ENCODE results near the gene RNF146. TPM values are rescaled to one million over a fixed set of nuclear protein-coding genes. Genes with fewer than 3 reads are reported as not detected.

Gene RNF146
- total and polyA plus RNA-seq, 2 of the 13 experiments (the other 11 are each of a cell fraction or from before 2014, with no cell fraction given), result 18.8 to 27.6 TPM

DNA sequence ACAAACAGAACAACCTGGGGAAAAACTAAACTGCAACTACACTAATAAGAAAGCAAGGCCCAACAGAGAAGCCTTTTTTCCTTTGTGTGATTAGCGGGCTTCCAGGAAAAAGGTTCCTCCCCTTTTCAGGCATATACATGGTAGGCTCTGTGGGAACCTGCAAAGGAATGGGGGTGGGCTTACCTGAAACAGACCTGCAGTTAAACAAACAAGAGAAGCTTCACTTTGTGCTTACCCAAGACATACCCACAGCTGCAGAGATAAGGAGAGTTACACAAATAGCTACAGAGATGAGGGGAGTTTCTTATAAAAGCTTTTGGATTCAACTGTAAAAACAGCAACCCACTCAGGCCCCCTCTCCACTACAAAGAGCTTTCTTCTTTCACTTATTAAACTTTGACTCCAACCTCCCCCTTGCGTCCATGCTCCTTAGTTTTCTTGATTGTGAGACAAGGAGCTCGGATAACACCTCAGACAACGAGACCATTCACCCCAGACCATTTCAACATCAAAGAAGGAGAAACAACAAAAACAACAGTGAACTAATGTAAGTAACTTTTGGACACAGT lies 30.9 kb downstream of the RNF146 start (continued):
- TF ChIP-seq IKZF4 (CRISPR knock-in tag; IDR thresholded peaks at IDR 0.05; ENCODE audit: borderline replicate concordance, low read depth, not compliant biosample characterization) (no peak), MED13 (CRISPR knock-in tag; IDR thresholded peaks at IDR 0.05) (no peak), NCOA1 (CRISPR knock-in tag; IDR thresholded peaks at IDR 0.05) (no peak), FLYWCH1 (CRISPR knock-in tag; IDR thresholded peaks at IDR 0.05) (no peak), ZNF883 (CRISPR knock-in tag; IDR thresholded peaks at IDR 0.05; ENCODE audit: not compliant biosample characterization) (no peak), ZNF460 (CRISPR knock-in tag; IDR thresholded peaks at IDR 0.05; ENCODE audit: borderline replicate concordance) (no peak), GATA4 (IDR thresholded peaks at IDR 0.05; ENCODE audit: borderline replicate concordance, low read depth) (0 out of 2 replicates have a peak, but pooled peaks have one; percentile 26), SPEN (CRISPR knock-in tag; IDR thresholded peaks at IDR 0.05; ENCODE audit: low read depth) (no peak), ELF4 (CRISPR knock-in tag; IDR thresholded peaks at IDR 0.05; ENCODE audit: borderline replicate concordance) (no peak), ZNF260 (CRISPR knock-in tag; IDR thresholded peaks at IDR 0.05; ENCODE audit: borderline replicate concordance, low read depth) (no peak), SP4 (CRISPR knock-in tag; IDR thresholded peaks at IDR 0.05) (no peak), ZFAT (CRISPR knock-in tag; conservative IDR thresholded peaks at IDR 0.05) (no peak), SRSF4 (IDR thresholded peaks at IDR 0.05; ENCODE audit: low read depth, low read length, poor library complexity, severe bottlenecking) (no peak), ZNF720 (CRISPR knock-in tag; IDR thresholded peaks at IDR 0.05) (no peak), ZNF816 (CRISPR knock-in tag; IDR thresholded peaks at IDR 0.05; ENCODE audit: borderline replicate concordance) (no peak), SOX6 (IDR thresholded peaks at IDR 0.05) (no peak), SOX6 (CRISPR knock-in tag; IDR thresholded peaks at IDR 0.05) (peak; percentile 75), ZNF354B (CRISPR knock-in tag; IDR thresholded peaks at IDR 0.05) (no peak), ZSCAN21 (CRISPR knock-in tag; IDR thresholded peaks at IDR 0.05; ENCODE audit: borderline replicate concordance) (no peak), SMAD3 (CRISPR knock-in tag; IDR thresholded peaks at IDR 0.05) (no peak)
- TF ChIP-seq, protein P1, sequence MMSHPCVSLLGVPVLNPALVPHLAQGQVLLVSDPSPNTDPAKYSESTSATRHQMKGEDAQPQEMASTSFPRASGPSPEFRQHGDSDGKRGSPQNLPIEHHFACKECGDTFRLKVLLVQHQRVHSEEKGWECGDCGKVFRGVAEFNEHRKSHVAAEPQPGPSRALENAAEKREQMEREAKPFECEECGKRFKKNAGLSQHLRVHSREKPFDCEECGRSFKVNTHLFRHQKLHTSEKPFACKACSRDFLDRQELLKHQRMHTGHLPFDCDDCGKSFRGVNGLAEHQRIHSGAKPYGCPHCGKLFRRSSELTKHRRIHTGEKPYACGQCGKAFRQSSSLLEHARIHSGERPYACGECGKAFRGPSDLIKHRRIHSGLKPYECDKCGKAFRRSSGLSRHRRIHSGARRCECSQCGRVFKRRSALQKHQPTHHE (CRISPR knock-in tag; IDR thresholded peaks at IDR 0.05; ENCODE audit: borderline replicate concordance), result no peak
- TF ChIP-seq, protein P2, sequence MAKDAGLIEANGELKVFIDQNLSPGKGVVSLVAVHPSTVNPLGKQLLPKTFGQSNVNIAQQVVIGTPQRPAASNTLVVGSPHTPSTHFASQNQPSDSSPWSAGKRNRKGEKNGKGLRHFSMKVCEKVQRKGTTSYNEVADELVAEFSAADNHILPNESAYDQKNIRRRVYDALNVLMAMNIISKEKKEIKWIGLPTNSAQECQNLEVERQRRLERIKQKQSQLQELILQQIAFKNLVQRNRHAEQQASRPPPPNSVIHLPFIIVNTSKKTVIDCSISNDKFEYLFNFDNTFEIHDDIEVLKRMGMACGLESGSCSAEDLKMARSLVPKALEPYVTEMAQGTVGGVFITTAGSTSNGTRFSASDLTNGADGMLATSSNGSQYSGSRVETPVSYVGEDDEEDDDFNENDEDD (CRISPR knock-in tag; IDR thresholded peaks at IDR 0.05; ENCODE audit: borderline replicate concordance), result no peak; the same call in 1 of the 2 replicates
- TF ChIP-seq, protein P3, sequence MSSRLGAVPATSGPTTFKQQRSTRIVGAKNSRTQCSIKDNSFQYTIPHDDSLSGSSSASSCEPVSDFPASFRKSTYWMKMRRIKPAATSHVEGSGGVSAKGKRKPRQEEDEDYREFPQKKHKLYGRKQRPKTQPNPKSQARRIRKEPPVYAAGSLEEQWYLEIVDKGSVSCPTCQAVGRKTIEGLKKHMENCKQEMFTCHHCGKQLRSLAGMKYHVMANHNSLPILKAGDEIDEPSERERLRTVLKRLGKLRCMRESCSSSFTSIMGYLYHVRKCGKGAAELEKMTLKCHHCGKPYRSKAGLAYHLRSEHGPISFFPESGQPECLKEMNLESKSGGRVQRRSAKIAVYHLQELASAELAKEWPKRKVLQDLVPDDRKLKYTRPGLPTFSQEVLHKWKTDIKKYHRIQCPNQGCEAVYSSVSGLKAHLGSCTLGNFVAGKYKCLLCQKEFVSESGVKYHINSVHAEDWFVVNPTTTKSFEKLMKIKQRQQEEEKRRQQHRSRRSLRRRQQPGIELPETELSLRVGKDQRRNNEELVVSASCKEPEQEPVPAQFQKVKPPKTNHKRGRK (CRISPR knock-in tag; IDR thresholded peaks at IDR 0.05), result no peak
- TF ChIP-seq, protein P4, sequence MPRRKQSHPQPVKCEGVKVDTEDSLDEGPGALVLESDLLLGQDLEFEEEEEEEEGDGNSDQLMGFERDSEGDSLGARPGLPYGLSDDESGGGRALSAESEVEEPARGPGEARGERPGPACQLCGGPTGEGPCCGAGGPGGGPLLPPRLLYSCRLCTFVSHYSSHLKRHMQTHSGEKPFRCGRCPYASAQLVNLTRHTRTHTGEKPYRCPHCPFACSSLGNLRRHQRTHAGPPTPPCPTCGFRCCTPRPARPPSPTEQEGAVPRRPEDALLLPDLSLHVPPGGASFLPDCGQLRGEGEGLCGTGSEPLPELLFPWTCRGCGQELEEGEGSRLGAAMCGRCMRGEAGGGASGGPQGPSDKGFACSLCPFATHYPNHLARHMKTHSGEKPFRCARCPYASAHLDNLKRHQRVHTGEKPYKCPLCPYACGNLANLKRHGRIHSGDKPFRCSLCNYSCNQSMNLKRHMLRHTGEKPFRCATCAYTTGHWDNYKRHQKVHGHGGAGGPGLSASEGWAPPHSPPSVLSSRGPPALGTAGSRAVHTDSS (CRISPR knock-in tag; conservative IDR thresholded peaks at IDR 0.05), result no peak
- TF ChIP-seq, protein P5, sequence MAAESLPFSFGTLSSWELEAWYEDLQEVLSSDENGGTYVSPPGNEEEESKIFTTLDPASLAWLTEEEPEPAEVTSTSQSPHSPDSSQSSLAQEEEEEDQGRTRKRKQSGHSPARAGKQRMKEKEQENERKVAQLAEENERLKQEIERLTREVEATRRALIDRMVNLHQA (CRISPR knock-in tag; IDR thresholded peaks at IDR 0.05), result no peak
